Tibial nerve (tissue), 4 donors: ENCODE measurements around the gene NEDD4L.

Experiments
- CTCF ChIP-seq, 5 experiments: fragments of 200-600 bp in 3 of 5; fragments of 450-650 bp in 2 of 5; sonication (generic) in 3 of 5; IDR thresholded peaks; one replicate each; pipeline ENCODE4 v1.5.1; 2016 to 2019; ENCODE audit warnings: antibody characterized with exemption in 5 of 5, mild to moderate bottlenecking in 3 of 5, moderate library complexity in 2 of 5
- EP300 ChIP-seq, 2 donors: sonication (generic); formaldehyde crosslinking; IDR thresholded peaks; one replicate each; pipeline ENCODE4 v1.6.1; 2017; ENCODE audit warnings: antibody characterized with exemption in 2 of 2, mild to moderate bottlenecking in 1 of 2
- POLR2A ChIP-seq, 2 donors: fragments of 450-650 bp; IDR thresholded peaks; one replicate each; pipeline ENCODE4 v1.6.1; 2017; ENCODE audit warnings: antibody characterized with exemption in 2 of 2, mild to moderate bottlenecking in 2 of 2, moderate library complexity in 2 of 2

GRCh38 chr18:58222432-58223125 is 178.6 kb downstream of the NEDD4L start:
- no peak for TF ChIP-seq POLR2A (IDR thresholded peaks at IDR 0.05)
- TF ChIP-seq CTCF (IDR thresholded peaks at IDR 0.05) = no peak
- no peak for TF ChIP-seq EP300 (IDR thresholded peaks at IDR 0.05)
